Measurements from ENCODE around the gene MSI1.

DNA sequence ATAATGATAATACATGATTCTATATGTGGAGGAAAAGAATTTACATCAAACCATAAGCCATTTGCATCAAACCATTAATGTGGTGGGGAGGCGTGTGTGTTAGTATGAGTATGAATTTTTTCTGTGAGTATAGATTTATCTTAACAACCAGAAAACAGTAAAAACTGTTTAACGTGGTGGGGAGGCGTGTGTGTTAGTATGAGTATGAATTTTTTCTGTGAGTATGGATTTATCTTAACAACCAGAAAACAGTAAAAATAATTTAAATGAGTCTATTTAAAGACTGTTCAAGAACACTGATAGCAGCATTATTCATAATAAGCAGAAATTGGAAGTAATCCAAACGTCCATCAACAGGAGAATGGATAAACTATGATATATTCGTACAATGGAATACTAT is 9.1 kb upstream of the MSI1 start:
- TF ChIP-seq, protein P1, sequence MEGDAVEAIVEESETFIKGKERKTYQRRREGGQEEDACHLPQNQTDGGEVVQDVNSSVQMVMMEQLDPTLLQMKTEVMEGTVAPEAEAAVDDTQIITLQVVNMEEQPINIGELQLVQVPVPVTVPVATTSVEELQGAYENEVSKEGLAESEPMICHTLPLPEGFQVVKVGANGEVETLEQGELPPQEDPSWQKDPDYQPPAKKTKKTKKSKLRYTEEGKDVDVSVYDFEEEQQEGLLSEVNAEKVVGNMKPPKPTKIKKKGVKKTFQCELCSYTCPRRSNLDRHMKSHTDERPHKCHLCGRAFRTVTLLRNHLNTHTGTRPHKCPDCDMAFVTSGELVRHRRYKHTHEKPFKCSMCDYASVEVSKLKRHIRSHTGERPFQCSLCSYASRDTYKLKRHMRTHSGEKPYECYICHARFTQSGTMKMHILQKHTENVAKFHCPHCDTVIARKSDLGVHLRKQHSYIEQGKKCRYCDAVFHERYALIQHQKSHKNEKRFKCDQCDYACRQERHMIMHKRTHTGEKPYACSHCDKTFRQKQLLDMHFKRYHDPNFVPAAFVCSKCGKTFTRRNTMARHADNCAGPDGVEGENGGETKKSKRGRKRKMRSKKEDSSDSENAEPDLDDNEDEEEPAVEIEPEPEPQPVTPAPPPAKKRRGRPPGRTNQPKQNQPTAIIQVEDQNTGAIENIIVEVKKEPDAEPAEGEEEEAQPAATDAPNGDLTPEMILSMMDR (IDR thresholded peaks at IDR 0.05), result no peak
- no peak for TF ChIP-seq POLR2A (IDR thresholded peaks at IDR 0.05)

Measured in thyroid gland (tissue), 4 donors.